PC-9 (cell line): ENCODE data around the gene CFAP97. TPM values are rescaled to one million over a fixed set of nuclear protein-coding genes. Genes with fewer than 3 reads are reported as not detected.
A peak's percentile ranks its signal among the peaks of the same experiment; 100 is the strongest.
"Not testable (repeated sequence)": the region's sequence is repeated elsewhere in the genome, so short reads cannot be mapped to it uniquely, and the experiment has no call there.

Experiments
- BruUV-seq: library from RNA; stranded (reverse); fragments of 400-500 nt; replicated peaks from 2 replicates; lab custom pipeline; 2021; lab: Mats Ljungman, UMichigan
- CTCF ChIA-PET: fragments of 300-600 bp; sonication (Branson Sonifier 250); formaldehyde crosslinking; loops from one replicate; lab custom pipeline; 2022; ENCODE audit warnings: antibody characterized with exemption; lab: Charles Lee
- POLR2A ChIA-PET: fragments of 300-600 bp; sonication (Branson Sonifier 250); formaldehyde crosslinking; loops from one replicate; lab custom pipeline; 2022; ENCODE audit warnings: antibody characterized with exemption; ENCODE audit not compliant: unreplicated experiment; lab: Charles Lee
- DNase-seq, 2 experiments: peaks; one replicate each; pipeline versions ENCODE4 v3.0.0 to v3.0.0-alpha.2; 2015 to 2022; ENCODE audit warnings: mixed read lengths in 1 of 2
- H2AFZ ChIP-seq: fragments of 200-600 bp; sonication (generic); 2 replicates; pipeline ENCODE4 v1.8.1; 2017; ENCODE audit warnings: antibody characterized with exemption
- H3F3A ChIP-seq: fragments of 200-600 bp; sonication (generic); 2 replicates; pipeline ENCODE4 v1.8.1; 2017; ENCODE audit warnings: antibody characterized with exemption, mild to moderate bottlenecking, low read depth; ENCODE audit not compliant: insufficient read depth
- H3K27ac ChIP-seq: fragments of 200-600 bp; sonication (generic); 2 replicates; pipeline ENCODE4 v1.6.1; 2016; ENCODE audit warnings: mixed run types
- H3K27me3 ChIP-seq: fragments of 200-600 bp; sonication (generic); 2 replicates; pipeline ENCODE4 v1.6.1; 2016; ENCODE audit warnings: low read depth, mixed run types; ENCODE audit not compliant: insufficient read depth
- H3K36me3 ChIP-seq: fragments of 200-600 bp; sonication (generic); 2 replicates; pipeline ENCODE4 v1.6.1; 2016; ENCODE audit warnings: low read depth, mixed run types
- H3K4me1 ChIP-seq: fragments of 200-600 bp; sonication (generic); replicated peaks from 2 replicates; pipeline ENCODE4 v1.6.1; 2016; ENCODE audit warnings: mixed run types; ENCODE audit not compliant: insufficient read depth
- H3K4me2 ChIP-seq: fragments of 200-600 bp; sonication (generic); 2 replicates; pipeline ENCODE4 v1.6.1; 2017; ENCODE audit warnings: mixed run types
- H3K4me3 ChIP-seq: fragments of 200-600 bp; sonication (generic); 2 replicates; pipeline ENCODE4 v1.6.1; 2016; ENCODE audit warnings: mixed run types
- H3K79me2 ChIP-seq: fragments of 200-600 bp; sonication (generic); 2 replicates; pipeline ENCODE4 v1.6.1; 2017; ENCODE audit warnings: low read depth, mixed run types
- H3K9me2 ChIP-seq: fragments of 200-600 bp; sonication (generic); 2 replicates; pipeline ENCODE4 v1.8.1; 2017; ENCODE audit warnings: mild to moderate bottlenecking; ENCODE audit not compliant: insufficient read depth
- H3K9me3 ChIP-seq: fragments of 200-600 bp; sonication (generic); 2 replicates; pipeline ENCODE4 v1.8.1; 2016; ENCODE audit warnings: low read depth; ENCODE audit not compliant: insufficient read depth
- H4K20me1 ChIP-seq: fragments of 200-600 bp; sonication (generic); 2 replicates; pipeline ENCODE4 v1.8.1; 2017; ENCODE audit not compliant: insufficient read depth
- EZH2 ChIP-seq: fragments of 200-600 bp; sonication (generic); IDR thresholded peaks from 2 replicates; pipeline ENCODE4 v1.8.0; 2017; ENCODE audit warnings: antibody characterized with exemption, low read depth
- intact Hi-C: fragments of 100-400 bp; cut with micrococcal nuclease; formaldehyde crosslinking; loops from one replicate; pipeline ENCODE4 v1.10.0; 2022; ENCODE audit not compliant: unreplicated experiment
- total RNA-seq: library from RNA; stranded (reverse); gene quantifications from 2 replicates; pipeline ENCODE4 v1.2.3, GENCODE V29; 2021
- TF ChIP-seq, protein P1 (sequence below): fragments of 200-600 bp; sonication (generic); conservative IDR thresholded peaks from 2 replicates; pipeline ENCODE4 v1.6.1; 2017; ENCODE audit warnings: mixed run types, antibody characterized with exemption, mild to moderate bottlenecking, moderate library complexity

CFAP97 gene
- total RNA-seq, 1 experiment from 2014 or later, result 48.2 TPM

DNA sequence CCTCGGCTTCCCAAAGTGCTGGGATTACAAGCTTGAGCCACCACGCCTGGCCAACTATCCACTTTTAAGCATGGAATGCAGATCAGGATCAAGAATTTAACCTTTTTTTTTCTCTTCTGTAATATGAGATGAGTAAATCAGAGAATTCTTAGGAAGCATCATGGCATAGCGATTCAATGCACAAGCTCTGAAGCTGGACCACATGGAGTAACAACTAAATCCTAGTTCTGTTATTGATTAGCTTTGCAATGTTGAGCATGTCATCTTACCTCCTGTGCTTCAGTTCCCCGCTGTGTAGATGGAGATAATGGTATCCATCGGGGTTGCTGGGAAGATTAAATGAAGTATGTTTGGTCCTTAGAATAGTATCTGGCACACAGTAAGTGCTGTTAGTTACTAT lies 3.7 kb upstream of the CFAP97 start:
- Histone ChIP-seq H3K36me3 (no peaks in the 10 kb centered on the region), H3K27me3 (no peaks in the 10 kb centered on the region), H3K9me2 (no peaks in the 10 kb centered on the region), H4K20me1 (no peaks in the 10 kb centered on the region), H3K27ac (no peak overlapping the region), H3K4me2 (no peak overlapping the region), H3F3A (peaks cover 15% of the 10 kb centered on the region), H3K4me3 (no peak overlapping the region), H2AFZ (no peak overlapping the region), H3K9me3 (no peaks in the 10 kb centered on the region), H3K4me1 (peaks cover 30% of the 10 kb centered on the region), H3K79me2 (peaks cover 24% of the 10 kb centered on the region; the same call in 1 of the 2 replicates)
- no TSS peak for BruUV-seq
- POLR2A ChIA-PET, result interaction anchor here (0.6 kb wide), 1 partner anchor 24 kb away, joined by 5 read pairs; no protein-coding TSS in a partner anchor
- CTCF ChIA-PET, result interaction anchor here (0.7 kb wide), 1 partner anchor 184 kb away, joined by 7 read pairs; no protein-coding TSS in a partner anchor
- DNase-seq, result no peak
- intact Hi-C loops, result loop anchor here (10.0 kb wide), 2 partner anchors 267 to 387 kb away; partner anchors contain the start of gene CCDC110
- no peak for TF ChIP-seq EZH2
- TF ChIP-seq, protein P1, sequence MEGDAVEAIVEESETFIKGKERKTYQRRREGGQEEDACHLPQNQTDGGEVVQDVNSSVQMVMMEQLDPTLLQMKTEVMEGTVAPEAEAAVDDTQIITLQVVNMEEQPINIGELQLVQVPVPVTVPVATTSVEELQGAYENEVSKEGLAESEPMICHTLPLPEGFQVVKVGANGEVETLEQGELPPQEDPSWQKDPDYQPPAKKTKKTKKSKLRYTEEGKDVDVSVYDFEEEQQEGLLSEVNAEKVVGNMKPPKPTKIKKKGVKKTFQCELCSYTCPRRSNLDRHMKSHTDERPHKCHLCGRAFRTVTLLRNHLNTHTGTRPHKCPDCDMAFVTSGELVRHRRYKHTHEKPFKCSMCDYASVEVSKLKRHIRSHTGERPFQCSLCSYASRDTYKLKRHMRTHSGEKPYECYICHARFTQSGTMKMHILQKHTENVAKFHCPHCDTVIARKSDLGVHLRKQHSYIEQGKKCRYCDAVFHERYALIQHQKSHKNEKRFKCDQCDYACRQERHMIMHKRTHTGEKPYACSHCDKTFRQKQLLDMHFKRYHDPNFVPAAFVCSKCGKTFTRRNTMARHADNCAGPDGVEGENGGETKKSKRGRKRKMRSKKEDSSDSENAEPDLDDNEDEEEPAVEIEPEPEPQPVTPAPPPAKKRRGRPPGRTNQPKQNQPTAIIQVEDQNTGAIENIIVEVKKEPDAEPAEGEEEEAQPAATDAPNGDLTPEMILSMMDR, result no peak

DNA sequence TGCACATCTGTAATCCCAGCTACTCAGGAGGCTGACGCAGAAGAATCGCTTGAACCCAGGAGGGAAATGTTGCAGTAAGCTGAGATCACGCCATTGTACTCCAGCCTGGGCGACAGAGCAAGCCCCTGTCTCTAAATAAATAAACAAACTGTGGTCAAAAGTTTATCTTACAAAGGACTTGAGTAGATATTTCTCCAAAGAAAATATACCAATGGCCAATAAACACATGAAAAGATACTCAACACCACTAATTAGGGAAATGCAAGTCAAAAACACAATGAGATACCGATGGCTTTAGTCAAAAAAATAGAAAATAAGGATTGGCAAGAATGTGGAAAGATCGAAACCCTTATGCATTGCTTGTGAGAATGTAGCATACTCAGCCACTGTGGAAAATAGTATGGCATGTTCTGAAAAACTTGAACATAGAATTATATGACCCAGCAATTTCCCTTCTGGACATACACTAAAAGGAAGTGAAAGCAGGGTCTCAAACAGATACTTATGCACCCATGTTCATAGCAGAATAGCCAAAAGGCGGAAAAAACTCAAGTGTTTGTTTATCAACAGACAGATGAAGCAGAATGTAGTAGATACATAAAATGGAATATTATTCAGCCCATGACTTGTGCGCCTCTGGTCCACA lies 2.0 kb upstream of the CFAP97 start:
- ChIA-PET CTCF (no interaction called here), POLR2A (no interaction called here)
- Histone ChIP-seq H3K9me3 (no peaks in the 10 kb centered on the region), H3K4me2 (no peak overlapping the region), H3K36me3 (no peaks in the 10 kb centered on the region), H3K4me1 (peaks cover 39% of the 10 kb centered on the region), H2AFZ (no peak overlapping the region), H3K79me2 (peaks cover 26% of the 10 kb centered on the region), H3K4me3 (no peak overlapping the region), H3F3A (peaks cover 15% of the 10 kb centered on the region), H3K27me3 (no peaks in the 10 kb centered on the region), H4K20me1 (no peaks in the 10 kb centered on the region), H3K9me2 (no peaks in the 10 kb centered on the region), H3K27ac (no peak overlapping the region)
- no peak for DNase-seq
- no TSS peak for BruUV-seq
- no peak for TF ChIP-seq EZH2
- TF ChIP-seq, protein P1, result no peak
- intact Hi-C loops, result loop anchor here (10.0 kb wide), 2 partner anchors 269 to 389 kb away; partner anchors contain the start of gene CCDC110

DNA sequence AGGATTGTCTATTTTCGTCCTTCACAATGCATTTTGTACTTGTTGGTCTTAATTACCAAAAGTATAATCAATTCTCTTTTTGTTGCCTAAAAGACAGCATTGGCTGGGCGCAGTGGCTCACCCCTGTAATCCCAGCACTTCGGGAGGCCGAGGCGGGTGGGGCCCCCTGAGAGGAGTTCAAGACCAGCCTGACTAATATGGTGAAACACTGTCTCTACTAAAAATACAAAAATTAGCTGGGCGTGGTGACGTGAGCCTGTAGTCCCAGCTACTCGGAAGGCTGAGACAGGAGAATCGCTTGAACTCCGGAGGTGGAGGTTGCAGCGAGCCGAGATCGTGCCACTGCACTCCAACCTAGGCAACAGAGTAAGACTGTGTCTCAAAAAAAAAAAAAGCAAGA lies 1.3 kb upstream of the CFAP97 start:
- H3K9me3 ChIP-seq, H3K36me3 ChIP-seq, DNase-seq, BruUV-seq, H3K9me2 ChIP-seq, H2AFZ ChIP-seq, H4K20me1 ChIP-seq, H3K27me3 ChIP-seq, H3K27ac ChIP-seq, POLR2A ChIA-PET, CTCF ChIA-PET: not testable (repeated sequence)
- peaks cover 28% of the 10 kb centered on the region for H3K79me2 ChIP-seq
- H3K4me1 ChIP-seq, result peaks cover 38% of the 10 kb centered on the region
- H3K4me2 ChIP-seq, result peak overlapping the region; percentile 95
- H3K4me3 ChIP-seq, result peak overlapping the region; percentile 75; the same call in 1 of the 2 replicates
- H3F3A ChIP-seq, result peaks cover 15% of the 10 kb centered on the region
- intact Hi-C loops, result loop anchor here (10.0 kb wide), 2 partner anchors 270 to 390 kb away; partner anchors contain the start of gene CCDC110
